ENCODE measurements around the gene VSIG2.

The VSIG2 gene

GRCh38 chr11:124752471-124753102 is 532 bp upstream of the VSIG2 start:
- peaks cover 31 to 48% (median 41%) of the 10 kb centered on the region in 3 donors for H3K36me3 ChIP-seq
- H3K27ac ChIP-seq, result peak overlapping the region; percentile 23 to 98
- no peaks in the 10 kb centered on the region for H3K9me3 ChIP-seq
- no peak for TF ChIP-seq CTCF (IDR thresholded peaks at IDR 0.05)
- DNase-seq, result no peak
- H3K27me3 ChIP-seq, result no peaks in the 10 kb centered on the region
- intact Hi-C loops (cut with DNase I; ENCODE audit: low total_unique reads), result loop anchor here (10.0 kb wide), 1 partner anchor 622 kb away; no protein-coding TSS in a partner anchor
- peaks cover 0 to 64% (median 22%) of the 10 kb centered on the region in 4 donors for H3K4me1 ChIP-seq
- no peak overlapping the region for H3K4me3 ChIP-seq

- H3K9me3 ChIP-seq, result no peaks in the 10 kb centered on the region
- peak overlapping the region; percentile 17 to 98 for H3K27ac ChIP-seq
- no peak for DNase-seq
- H3K27me3 ChIP-seq, result no peaks in the 10 kb centered on the region
- H3K4me3 ChIP-seq, result no peak overlapping the region
- intact Hi-C loops (cut with DNase I; ENCODE audit: low total_unique reads), result loop anchor here (10.0 kb wide), 1 partner anchor 623 kb away; no protein-coding TSS in a partner anchor
- TF ChIP-seq CTCF (IDR thresholded peaks at IDR 0.05), result no peak
- H3K36me3 ChIP-seq, result peaks cover 27 to 46% (median 41%) of the 10 kb centered on the region in 3 donors
- H3K4me1 ChIP-seq, result peaks cover 0 to 64% (median 19%) of the 10 kb centered on the region in 4 donors
These were observed 689 bp downstream of the VSIG2 start for GRCh38 chr11:124751391-124751740.

GRCh38 chr11:124749912-124750311 is 2.1 kb downstream of the VSIG2 start:
- intact Hi-C loops (cut with DNase I; ENCODE audit: low total_unique reads), result loop anchor here (10.0 kb wide), 2 partner anchors 45 to 625 kb away; no protein-coding TSS in a partner anchor
- peak overlapping the region; percentile 14 to 98 for H3K27ac ChIP-seq
- TF ChIP-seq CTCF (IDR thresholded peaks at IDR 0.05), result no peak
- no peak overlapping the region for H3K4me3 ChIP-seq
- H3K27me3 ChIP-seq, result no peaks in the 10 kb centered on the region
- peaks cover 0 to 62% (median 20%) of the 10 kb centered on the region in 4 donors for H3K4me1 ChIP-seq
- peaks cover 21 to 41% (median 38%) of the 10 kb centered on the region in 3 donors for H3K36me3 ChIP-seq
- no peak for DNase-seq
- no peaks in the 10 kb centered on the region for H3K9me3 ChIP-seq

DNA sequence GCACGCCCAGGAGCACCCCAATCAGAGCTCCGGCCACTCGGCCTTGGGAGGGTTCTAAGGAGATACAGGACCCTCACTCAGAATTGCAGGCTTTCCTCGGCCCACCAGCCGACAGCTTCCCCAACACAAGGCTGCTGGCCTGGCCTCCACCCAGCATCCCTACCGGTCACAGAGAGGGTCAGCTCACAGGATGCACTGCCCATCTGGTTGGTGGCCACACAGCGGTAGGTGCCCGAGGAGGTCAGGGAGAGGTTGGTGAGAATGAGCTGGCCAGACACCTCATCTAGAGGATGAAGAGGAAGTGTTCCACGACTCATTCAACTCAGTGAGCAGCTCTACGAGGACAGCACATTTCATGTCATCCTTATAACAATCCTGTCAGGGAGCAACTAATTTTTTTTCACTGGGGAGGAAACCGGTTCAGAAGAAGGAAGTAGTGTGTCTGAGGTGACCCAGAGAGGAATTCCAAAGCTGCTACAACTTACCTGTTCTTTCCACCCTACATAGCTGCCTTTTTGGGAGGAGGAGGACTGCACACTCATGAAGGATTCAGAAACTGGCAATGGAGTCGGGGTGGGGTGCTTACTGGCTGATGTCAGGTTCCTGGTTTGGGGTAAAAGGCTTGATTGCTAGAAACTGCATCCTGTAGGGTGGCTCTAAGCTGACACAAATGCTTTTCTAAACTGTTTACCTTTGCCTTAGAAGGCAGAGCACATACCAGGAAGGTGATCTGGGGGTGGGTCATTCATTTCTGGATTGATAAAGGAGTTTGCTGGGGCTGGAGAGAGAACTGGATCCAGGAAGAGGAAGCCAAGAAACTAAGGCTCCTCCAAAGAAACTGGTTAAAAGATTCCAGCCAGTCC is 3.3 kb downstream of the VSIG2 start:
- DNase-seq, result no peak
- peaks cover 14 to 32% (median 26%) of the 10 kb centered on the region in 3 donors for H3K36me3 ChIP-seq
- H3K9me3 ChIP-seq, result no peaks in the 10 kb centered on the region
- no peak overlapping the region for H3K4me3 ChIP-seq
- H3K27me3 ChIP-seq, result no peaks in the 10 kb centered on the region
- intact Hi-C loops (cut with DNase I; ENCODE audit: low total_unique reads), result loop anchor here (10.0 kb wide), 1 partner anchor 46 kb away; no protein-coding TSS in a partner anchor
- peak overlapping the region; percentile 77 to 98 for H3K27ac ChIP-seq
- TF ChIP-seq CTCF (IDR thresholded peaks at IDR 0.05), result no peak
- H3K4me1 ChIP-seq, result peaks cover 0 to 52% (median 18%) of the 10 kb centered on the region in 4 donors

DNA sequence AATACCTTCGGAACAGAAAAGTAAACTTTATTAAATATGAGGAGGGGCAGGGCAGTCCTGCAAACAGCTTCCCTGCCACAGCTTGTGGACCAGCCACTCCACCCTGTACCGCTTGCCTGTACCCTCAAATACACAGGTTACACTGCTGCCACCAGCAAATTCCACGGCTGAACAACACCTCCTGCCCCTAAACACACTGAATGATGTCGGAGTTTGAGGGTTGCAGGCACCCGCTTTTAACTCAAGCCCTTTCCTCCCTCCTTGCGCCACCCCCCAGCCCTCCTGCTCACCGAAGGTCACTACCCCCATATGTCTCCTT is 4.0 kb downstream of the VSIG2 start:
- peak overlapping the region; percentile 77 to 80 for H3K27ac ChIP-seq
- intact Hi-C loops (cut with DNase I; ENCODE audit: low total_unique reads), result loop anchor here (10.0 kb wide), 1 partner anchor 47 kb away; no protein-coding TSS in a partner anchor
- no peak for TF ChIP-seq CTCF (IDR thresholded peaks at IDR 0.05)
- no peaks in the 10 kb centered on the region for H3K27me3 ChIP-seq
- no peak overlapping the region for H3K4me3 ChIP-seq
- H3K9me3 ChIP-seq, result no peaks in the 10 kb centered on the region
- DNase-seq, result no peak
- H3K4me1 ChIP-seq, result peaks cover 0 to 49% (median 16%) of the 10 kb centered on the region in 4 donors
- H3K36me3 ChIP-seq, result peaks cover 7 to 26% (median 20%) of the 10 kb centered on the region in 3 donors

Data from tibial artery (tissue), 4 donors.